C4-2B (cell line): ENCODE results near the gene ISYNA1.

Experiments used
- H3K27ac ChIP-seq: fragments of 450-650 bp; 2 replicates; pipeline ENCODE4 v1.5.1; 2017
- CTCF ChIP-seq: fragments of 450-650 bp; conservative IDR thresholded peaks from 2 replicates; pipeline ENCODE4 v1.5.1; 2017; ENCODE audit warnings: mild to moderate bottlenecking
- ZFX ChIP-seq: fragments of 450-650 bp; IDR thresholded peaks from 2 replicates; pipeline ENCODE4 v1.6.1; 2017

Gene ISYNA1

GRCh38 chr19:18442941-18443340 lies 5.0 kb upstream of the ISYNA1 start:
- no peak overlapping the region for H3K27ac ChIP-seq
- TF ChIP-seq CTCF = no peak
- TF ChIP-seq ZFX = no peak

- TF ChIP-seq CTCF (no peak), ZFX (no peak)
- H3K27ac ChIP-seq = no peak overlapping the region
Measured at GRCh38 chr19:18441804-18442788, 4.2 kb upstream of the ISYNA1 start.

- TF ChIP-seq CTCF = no peak
- no peak for TF ChIP-seq ZFX
- H3K27ac ChIP-seq = no peak overlapping the region
Measured at GRCh38 chr19:18440936-18441803, 3.2 kb upstream of the ISYNA1 start.

GRCh38 chr19:18440415-18440877 lies 2.5 kb upstream of the ISYNA1 start:
- no peak overlapping the region for H3K27ac ChIP-seq
- TF ChIP-seq ZFX (no peak), CTCF (no peak; the same call in 1 of the 2 replicates)

GRCh38 chr19:18439910-18440237 lies 1.9 kb upstream of the ISYNA1 start:
- no peak overlapping the region for H3K27ac ChIP-seq
- no peak for TF ChIP-seq CTCF
- no peak for TF ChIP-seq ZFX

GRCh38 chr19:18439025-18439909 lies 1.3 kb upstream of the ISYNA1 start:
- peak overlapping the region; percentile 77 for H3K27ac ChIP-seq
- TF ChIP-seq ZFX = no peak
- no peak for TF ChIP-seq CTCF
